Measurements from ENCODE around the gene PLA2G4D. TPM values are rescaled to one million over a fixed set of nuclear protein-coding genes. Genes with fewer than 3 reads are reported as not detected.

PLA2G4D gene
- polyA plus RNA-seq, 2 of the 4 experiments (the other 2 are of a cell fraction), result not detected

DNA sequence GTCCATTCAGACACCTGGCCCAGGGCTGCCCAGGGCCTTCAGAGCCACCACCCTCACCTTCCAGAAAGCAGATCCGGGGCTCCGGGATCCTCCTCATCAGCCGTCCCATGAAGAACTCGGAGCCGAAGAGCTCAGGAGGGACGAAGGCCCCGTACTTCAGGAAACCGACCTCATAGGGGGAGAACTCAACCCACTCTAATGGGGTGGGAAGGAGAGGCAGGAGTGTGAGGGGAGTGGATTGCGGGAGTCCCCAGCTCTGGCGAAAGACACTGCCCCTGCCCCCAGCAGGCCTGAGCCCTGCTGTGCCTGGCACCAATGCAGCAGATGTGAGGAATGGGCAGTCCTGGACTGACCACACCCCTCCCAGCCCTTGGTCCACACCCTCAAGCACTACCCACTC is 22.6 kb downstream of the PLA2G4D start:
- no peak for DNase-seq (ENCODE audit: low read depth in 1 of 2, low spot score in 1 of 2)
- POLR2A ChIA-PET, result no interaction called here
- CTCF ChIA-PET, result interaction anchor here (1.0 to 6.0 kb wide), 3 partner anchors 9 to 82 kb away, joined by 4 to 67 read pairs (median 5); no protein-coding TSS in a partner anchor

DNA sequence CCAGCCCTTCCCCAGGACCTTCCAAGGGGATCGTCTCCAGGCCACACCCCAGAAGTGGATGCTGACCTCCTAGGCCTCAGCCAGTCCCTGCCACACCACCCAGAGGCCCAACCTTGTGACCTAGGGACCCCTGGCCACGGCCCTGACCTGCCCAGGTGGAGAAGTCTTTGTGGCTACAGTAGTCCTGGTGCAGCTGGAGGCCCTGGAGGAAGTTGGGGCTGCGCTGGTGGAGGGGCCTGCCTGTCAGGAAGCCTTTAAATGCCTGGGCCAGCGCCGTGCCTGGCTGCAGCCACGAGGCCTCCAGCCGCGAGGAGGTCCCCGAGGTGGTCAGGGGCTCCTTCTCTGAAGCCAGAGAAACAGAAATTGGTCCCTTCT is 23.4 kb downstream of the PLA2G4D start:
- Histone ChIP-seq H3K4me2 (no peak overlapping the region), H3K27ac (no peak overlapping the region), H3K9me3 (no peaks in the 10 kb centered on the region; the same call in 2 of the 3 replicates), H3K4me3 (no peak overlapping the region), H3K4me1 (no peaks in the 10 kb centered on the region)
- ChIA-PET CTCF (interaction anchor here (0.7 to 6.0 kb wide), 4 partner anchors 14 to 81 kb away, joined by 3 to 67 read pairs (median 6); no protein-coding TSS in a partner anchor), POLR2A (no interaction called here)
- FAIRE-seq, result no peak
- no peak for TF ChIP-seq FOSB (CRISPR knock-in tag; IDR thresholded peaks at IDR 0.05)
- TF ChIP-seq, protein P1, sequence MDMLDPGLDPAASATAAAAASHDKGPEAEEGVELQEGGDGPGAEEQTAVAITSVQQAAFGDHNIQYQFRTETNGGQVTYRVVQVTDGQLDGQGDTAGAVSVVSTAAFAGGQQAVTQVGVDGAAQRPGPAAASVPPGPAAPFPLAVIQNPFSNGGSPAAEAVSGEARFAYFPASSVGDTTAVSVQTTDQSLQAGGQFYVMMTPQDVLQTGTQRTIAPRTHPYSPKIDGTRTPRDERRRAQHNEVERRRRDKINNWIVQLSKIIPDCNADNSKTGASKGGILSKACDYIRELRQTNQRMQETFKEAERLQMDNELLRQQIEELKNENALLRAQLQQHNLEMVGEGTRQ (IDR thresholded peaks at IDR 0.05), result no peak
- TF ChIP-seq FOXS1 (CRISPR knock-in tag; IDR thresholded peaks at IDR 0.05), result no peak
- TF ChIP-seq, protein P2, sequence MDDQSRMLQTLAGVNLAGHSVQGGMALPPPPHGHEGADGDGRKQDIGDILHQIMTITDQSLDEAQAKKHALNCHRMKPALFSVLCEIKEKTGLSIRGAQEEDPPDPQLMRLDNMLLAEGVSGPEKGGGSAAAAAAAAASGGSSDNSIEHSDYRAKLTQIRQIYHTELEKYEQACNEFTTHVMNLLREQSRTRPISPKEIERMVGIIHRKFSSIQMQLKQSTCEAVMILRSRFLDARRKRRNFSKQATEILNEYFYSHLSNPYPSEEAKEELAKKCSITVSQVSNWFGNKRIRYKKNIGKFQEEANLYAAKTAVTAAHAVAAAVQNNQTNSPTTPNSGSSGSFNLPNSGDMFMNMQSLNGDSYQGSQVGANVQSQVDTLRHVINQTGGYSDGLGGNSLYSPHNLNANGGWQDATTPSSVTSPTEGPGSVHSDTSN (IDR thresholded peaks at IDR 0.05), result no peak
- TF ChIP-seq NFE2L2 (conservative IDR thresholded peaks at IDR 0.05; ENCODE audit: low read length), result no peak
- TF ChIP-seq CEBPB (IDR thresholded peaks at IDR 0.05), result no peak
- no peak for TF ChIP-seq ZC3H11A (IDR thresholded peaks at IDR 0.05)
- TF ChIP-seq CBX2 (IDR thresholded peaks at IDR 0.05; ENCODE audit: borderline replicate concordance, low read depth), result no peak
- TF ChIP-seq CBX8 (IDR thresholded peaks at IDR 0.05), result no peak
- no peak for TF ChIP-seq HDAC2 (IDR thresholded peaks at IDR 0.05)
- no peak for TF ChIP-seq KDM5A (IDR thresholded peaks at IDR 0.05)
- no peak for TF ChIP-seq MYC (IDR thresholded peaks at IDR 0.05; ENCODE audit: borderline replicate concordance, low read length)
- no peak for TF ChIP-seq NR3C1 (IDR thresholded peaks at IDR 0.05)
- no peak for DNase-seq (ENCODE audit: low read depth in 1 of 2, low spot score in 1 of 2)
- WGBS (ENCODE audit: missing lambda C conversion rate), result 60% methylated on average over 5 of the region's 9 CpGs
- no peak for ATAC-seq

More for the DNA sequence above, 22.6 kb downstream of the PLA2G4D start:
- ATAC-seq, result no peak
- Histone ChIP-seq H3K4me2 (no peak overlapping the region), H3K4me3 (no peak overlapping the region), H3K9me3 (no peaks in the 10 kb centered on the region; the same call in 2 of the 3 replicates), H3K27ac (no peak overlapping the region), H3K4me1 (no peaks in the 10 kb centered on the region)
- WGBS (ENCODE audit: missing lambda C conversion rate), result 76% methylated on average over 7 of the region's 10 CpGs
- TF ChIP-seq, protein P3, sequence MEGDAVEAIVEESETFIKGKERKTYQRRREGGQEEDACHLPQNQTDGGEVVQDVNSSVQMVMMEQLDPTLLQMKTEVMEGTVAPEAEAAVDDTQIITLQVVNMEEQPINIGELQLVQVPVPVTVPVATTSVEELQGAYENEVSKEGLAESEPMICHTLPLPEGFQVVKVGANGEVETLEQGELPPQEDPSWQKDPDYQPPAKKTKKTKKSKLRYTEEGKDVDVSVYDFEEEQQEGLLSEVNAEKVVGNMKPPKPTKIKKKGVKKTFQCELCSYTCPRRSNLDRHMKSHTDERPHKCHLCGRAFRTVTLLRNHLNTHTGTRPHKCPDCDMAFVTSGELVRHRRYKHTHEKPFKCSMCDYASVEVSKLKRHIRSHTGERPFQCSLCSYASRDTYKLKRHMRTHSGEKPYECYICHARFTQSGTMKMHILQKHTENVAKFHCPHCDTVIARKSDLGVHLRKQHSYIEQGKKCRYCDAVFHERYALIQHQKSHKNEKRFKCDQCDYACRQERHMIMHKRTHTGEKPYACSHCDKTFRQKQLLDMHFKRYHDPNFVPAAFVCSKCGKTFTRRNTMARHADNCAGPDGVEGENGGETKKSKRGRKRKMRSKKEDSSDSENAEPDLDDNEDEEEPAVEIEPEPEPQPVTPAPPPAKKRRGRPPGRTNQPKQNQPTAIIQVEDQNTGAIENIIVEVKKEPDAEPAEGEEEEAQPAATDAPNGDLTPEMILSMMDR (IDR thresholded peaks at IDR 0.05), result no peak
- TF ChIP-seq BHLHE40 (IDR thresholded peaks at IDR 0.05; ENCODE audit: low read depth, low read length) (no peak), EHMT2 (IDR thresholded peaks at IDR 0.05; ENCODE audit: low read depth) (no peak)
- no peak for FAIRE-seq

DNA sequence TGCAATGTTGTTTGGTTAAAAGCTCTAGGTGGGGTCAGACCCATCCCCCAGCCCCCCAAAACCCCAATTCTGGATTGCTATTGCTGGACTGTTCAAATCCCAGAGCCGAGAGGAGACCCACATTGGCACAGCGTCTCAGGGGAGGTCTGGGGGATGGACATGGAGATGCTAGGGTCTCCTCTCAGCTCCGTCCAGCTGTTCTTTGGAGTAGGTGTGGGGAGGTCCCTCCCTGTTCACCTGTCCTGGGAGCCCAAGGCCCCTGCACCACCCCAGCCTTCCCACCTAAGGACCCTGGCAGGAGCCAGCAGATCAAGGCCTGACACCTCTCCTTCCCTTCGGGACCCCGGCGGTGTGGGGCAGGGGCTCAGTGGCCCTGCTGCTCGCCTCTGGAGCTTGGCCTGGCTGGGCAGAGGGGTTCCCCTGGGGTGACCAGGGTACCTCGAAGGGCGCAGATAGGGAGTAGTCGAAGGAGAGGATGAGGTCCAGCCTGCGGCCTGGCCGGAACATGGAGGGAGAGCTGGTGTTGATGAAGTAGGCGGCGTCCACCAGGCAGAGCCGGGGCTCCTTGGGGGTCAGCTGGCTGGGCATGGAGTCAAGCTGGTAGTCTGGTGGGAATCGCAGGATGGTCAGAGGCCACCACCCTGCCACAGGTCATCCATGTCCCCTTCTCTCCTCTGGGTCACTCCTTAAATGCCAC is 23.9 kb downstream of the PLA2G4D start:
- no peaks in the 10 kb centered on the region; the same call in 2 of the 3 replicates for H3K9me3 ChIP-seq
- ChIA-PET CTCF (interaction anchor here (0.7 to 6.0 kb wide), 5 partner anchors 9 to 81 kb away, joined by 3 to 67 read pairs (median 3); no protein-coding TSS in a partner anchor), POLR2A (no interaction called here)
- ATAC-seq (no peak), FAIRE-seq (no peak), DNase-seq (ENCODE audit: low read depth in 1 of 2, low spot score in 1 of 2) (no peak)
- WGBS (ENCODE audit: missing lambda C conversion rate), result 80% methylated on average over 11 of the region's 16 CpGs
- H3K4me3 ChIP-seq, result no peak overlapping the region
- TF ChIP-seq FOXS1 (CRISPR knock-in tag; IDR thresholded peaks at IDR 0.05), result no peak
- no peak for TF ChIP-seq NFE2L2 (conservative IDR thresholded peaks at IDR 0.05; ENCODE audit: low read length)
- TF ChIP-seq RARB (CRISPR knock-in tag; IDR thresholded peaks at IDR 0.05), result no peak
- TF ChIP-seq MYC (IDR thresholded peaks at IDR 0.05; ENCODE audit: borderline replicate concordance, low read length), result no peak
- TF ChIP-seq RCOR1 (IDR thresholded peaks at IDR 0.05; ENCODE audit: low read depth, low read length), result no peak
- no peak for TF ChIP-seq CBX2 (IDR thresholded peaks at IDR 0.05; ENCODE audit: borderline replicate concordance, low read depth)
- TF ChIP-seq PHF8 (IDR thresholded peaks at IDR 0.05; ENCODE audit: borderline replicate concordance, low read depth), result no peak
- TF ChIP-seq EHF (CRISPR knock-in tag; IDR thresholded peaks at IDR 0.05), result no peak
- TF ChIP-seq, protein P2 (IDR thresholded peaks at IDR 0.05), result no peak
- no peaks in the 10 kb centered on the region for H3K4me1 ChIP-seq
- H3K27ac ChIP-seq, result no peak overlapping the region
- no peak overlapping the region for H3K4me2 ChIP-seq

Data from A549 (cell line).